ENCODE measurements around the gene LGR6. TPM values are rescaled to one million over a fixed set of nuclear protein-coding genes. Genes with fewer than 3 reads are reported as not detected.
"Not testable (repeated sequence)": the region's sequence is repeated elsewhere in the genome, so short reads cannot be mapped to it uniquely, and the experiment has no call there.

Gene LGR6
- polyA plus RNA-seq, 1 experiment = not detected

- H3K4me3 ChIP-seq (ENCODE audit: low read depth, low read length) = no peak overlapping the region
- H3K36me3 ChIP-seq (ENCODE audit: control insufficient read depth, insufficient read depth, low read length) = no peaks in the 10 kb centered on the region
- DNase-seq (ENCODE audit: low read depth) = no peak
- ChIA-PET CTCF (interaction anchor here (0.8 to 3.9 kb wide), 5 partner anchors 9 to 19 kb away, joined by 3 to 23 read pairs (median 5); no protein-coding TSS in a partner anchor), POLR2A (no interaction called here)
- peaks cover 11% of the 10 kb centered on the region for H3K27me3 ChIP-seq (ENCODE audit: control insufficient read depth, insufficient read depth, low read length)
- no peak for TF ChIP-seq CTCF (IDR thresholded peaks at IDR 0.05; ENCODE audit: insufficient read depth, low read depth, low read length)
These were observed 19.6 kb upstream of the LGR6 start for GRCh38 chr1:202173993-202174392.

- ChIA-PET POLR2A (no interaction called here), CTCF (interaction anchor here (3.9 kb wide), 1 partner anchor 12 kb away, joined by 23 read pairs; no protein-coding TSS in a partner anchor)
These were observed 16.4 kb upstream of the LGR6 start for GRCh38 chr1:202176949-202177927.

GRCh38 chr1:202179828-202180750, 13.5 kb upstream of the LGR6 start:
- DNase-seq (ENCODE audit: low read depth) = no peak
- CTCF ChIA-PET = interaction anchor here (0.6 to 10.8 kb wide), 5 partner anchors 10 to 138 kb away, joined by 3 to 206 read pairs (median 20); partner anchors contain the start of gene LGR6
- no peak for TF ChIP-seq CTCF (IDR thresholded peaks at IDR 0.05; ENCODE audit: insufficient read depth, low read depth, low read length)
- POLR2A ChIA-PET = no interaction called here
- Histone ChIP-seq H3K4me3 (ENCODE audit: low read depth, low read length) (no peak overlapping the region), H3K36me3 (ENCODE audit: control insufficient read depth, insufficient read depth, low read length) (no peaks in the 10 kb centered on the region), H3K27me3 (ENCODE audit: control insufficient read depth, insufficient read depth, low read length) (peaks cover 22% of the 10 kb centered on the region)

More at GRCh38 chr1:202176949-202177927, 16.4 kb upstream of the LGR6 start:
- H3K27me3 ChIP-seq (ENCODE audit: control insufficient read depth, insufficient read depth, low read length) = peaks cover 20% of the 10 kb centered on the region
- TF ChIP-seq CTCF (IDR thresholded peaks at IDR 0.05; ENCODE audit: insufficient read depth, low read depth, low read length) = no peak
- H3K36me3 ChIP-seq (ENCODE audit: control insufficient read depth, insufficient read depth, low read length) = no peaks in the 10 kb centered on the region
- no peak overlapping the region for H3K4me3 ChIP-seq (ENCODE audit: low read depth, low read length)
- DNase-seq (ENCODE audit: low read depth) = no peak

- CTCF ChIA-PET = interaction anchor here (1.1 to 10.8 kb wide), 4 partner anchors 9 to 137 kb away, joined by 5 to 206 read pairs (median 21); partner anchors contain the start of gene LGR6
- DNase-seq (ENCODE audit: low read depth); POLR2A ChIA-PET; H3K36me3 ChIP-seq (ENCODE audit: control insufficient read depth, insufficient read depth, low read length); H3K4me3 ChIP-seq (ENCODE audit: low read depth, low read length): not testable (repeated sequence)
- peaks cover 22% of the 10 kb centered on the region for H3K27me3 ChIP-seq (ENCODE audit: control insufficient read depth, insufficient read depth, low read length)
These were observed 12.9 kb upstream of the LGR6 start for GRCh38 chr1:202180751-202181139.

- no peak overlapping the region for H3K4me3 ChIP-seq (ENCODE audit: low read depth, low read length)
- POLR2A ChIA-PET = no interaction called here
- no peak for DNase-seq (ENCODE audit: low read depth)
- no peaks in the 10 kb centered on the region for H3K36me3 ChIP-seq (ENCODE audit: control insufficient read depth, insufficient read depth, low read length)
- H3K27me3 ChIP-seq (ENCODE audit: control insufficient read depth, insufficient read depth, low read length) = peaks cover 22% of the 10 kb centered on the region
- TF ChIP-seq CTCF (IDR thresholded peaks at IDR 0.05; ENCODE audit: insufficient read depth, low read depth, low read length) = no peak
- CTCF ChIA-PET = interaction anchor here (3.5 to 10.8 kb wide), 3 partner anchors 8 to 136 kb away, joined by 20 to 206 read pairs (median 22); partner anchors contain the start of gene LGR6
These were observed 12.0 kb upstream of the LGR6 start for GRCh38 chr1:202181586-202181985.

All from BJ (cell line).